Fibroblast of skin of scalp (primary cell): ENCODE data around the gene EIF4E. TPM values are rescaled to one million over a fixed set of nuclear protein-coding genes. Genes with fewer than 3 reads are reported as not detected.
"Not testable (repeated sequence)": the region's sequence is repeated elsewhere in the genome, so short reads cannot be mapped to it uniquely, and the experiment has no call there.

Source experiments
- DNase-seq: peaks from one replicate; pipeline ENCODE4 v3.0.0-alpha.2; 2013
- polyA plus RNA-seq, 2 experiments: library from polyadenylated mRNA; unstranded; fragments of 120-200 nt; gene quantifications; one replicate each; pipeline ENCODE4 v1.2.1, GENCODE V29; 2013; ENCODE audit not compliant: insufficient read length in 2 of 2

Gene EIF4E, protein sequence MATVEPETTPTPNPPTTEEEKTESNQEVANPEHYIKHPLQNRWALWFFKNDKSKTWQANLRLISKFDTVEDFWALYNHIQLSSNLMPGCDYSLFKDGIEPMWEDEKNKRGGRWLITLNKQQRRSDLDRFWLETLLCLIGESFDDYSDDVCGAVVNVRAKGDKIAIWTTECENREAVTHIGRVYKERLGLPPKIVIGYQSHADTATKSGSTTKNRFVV
- 86.2 TPM for polyA plus RNA-seq (2013, experiment 1 of 2; ENCODE audit: insufficient read length)
- polyA plus RNA-seq (2013, experiment 2 of 2; ENCODE audit: insufficient read length) = 87.7 TPM

GRCh38 chr4:98928505-98929340 is at the start of gene EIF4E:
TSS of gene EIF4E (minus strand) at chr4:98929133. CDS start at chr4:98929112, 21 bp downstream.
- peak; percentile 99 for DNase-seq

- no peak for DNase-seq
Observed at GRCh38 chr4:98977557-98977956, 48.6 kb upstream of the EIF4E start.

DNA sequence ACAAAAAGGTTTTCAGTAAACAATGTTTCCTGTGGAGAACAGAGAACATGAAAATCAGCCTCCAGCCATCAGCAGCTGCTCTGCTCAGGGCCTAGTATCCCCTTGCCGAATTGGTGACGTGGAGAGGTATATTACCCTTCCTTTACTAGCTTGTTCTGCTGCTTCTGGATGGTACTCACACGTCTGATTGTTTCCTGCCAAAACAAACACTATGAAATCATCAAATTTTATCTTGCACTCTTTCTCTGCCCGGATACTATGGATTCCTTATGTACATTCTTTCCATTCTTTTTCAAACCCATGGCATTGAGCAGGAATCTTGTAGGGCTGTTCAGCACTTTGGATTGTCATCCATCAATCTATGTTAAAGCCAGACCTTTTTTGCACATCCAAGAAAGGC is 47.8 kb upstream of the EIF4E start:
- peak; percentile 81 for DNase-seq

- DNase-seq = no peak
Observed at GRCh38 chr4:98969878-98970785, 41.2 kb upstream of the EIF4E start.

DNA sequence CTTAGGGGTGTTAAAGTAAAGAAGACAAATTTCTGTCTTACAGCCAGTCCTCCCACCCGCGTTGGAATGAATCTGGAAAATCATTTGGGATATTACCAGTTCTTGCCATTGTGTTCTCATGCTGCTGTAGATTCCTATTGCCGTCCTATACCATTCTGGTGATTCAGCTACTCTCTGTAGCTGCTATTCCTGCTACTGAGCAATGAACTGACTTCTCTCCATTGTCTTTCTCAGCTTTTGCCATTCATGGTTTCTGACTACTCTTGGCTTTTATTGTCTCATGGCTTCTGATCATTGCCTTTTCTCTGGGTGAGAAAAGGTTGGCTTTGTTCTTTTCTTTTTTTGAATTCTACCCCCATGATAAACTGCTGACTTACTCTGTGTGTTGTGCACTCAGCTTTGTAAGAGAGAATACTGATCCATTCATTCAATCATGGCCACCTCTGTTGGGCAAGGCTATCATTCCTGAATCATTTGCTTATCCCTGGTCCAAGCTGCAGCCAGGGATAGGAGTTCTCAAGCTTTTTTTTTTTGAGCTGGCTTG is 38.9 kb upstream of the EIF4E start:
- DNase-seq = no peak

DNA sequence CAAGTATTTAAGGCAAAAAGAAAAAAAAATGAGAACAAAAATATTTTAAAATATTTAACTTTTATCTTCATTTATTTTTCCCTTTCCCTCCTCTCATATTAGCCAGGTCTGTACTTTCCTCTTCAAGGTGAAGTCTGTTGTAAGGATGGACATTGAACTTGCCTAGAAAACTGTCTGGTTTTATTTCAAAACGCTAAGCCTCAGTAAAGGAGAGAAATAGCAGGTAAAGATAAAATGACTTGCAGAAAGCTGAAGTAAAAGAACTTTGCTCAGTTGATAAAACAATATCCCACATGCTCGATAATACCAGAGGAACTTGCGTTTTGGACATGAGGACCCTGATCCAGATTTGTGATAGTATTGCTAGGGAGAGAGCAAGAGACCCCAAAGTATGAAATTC is 38.0 kb upstream of the EIF4E start:
- no peak for DNase-seq

DNA sequence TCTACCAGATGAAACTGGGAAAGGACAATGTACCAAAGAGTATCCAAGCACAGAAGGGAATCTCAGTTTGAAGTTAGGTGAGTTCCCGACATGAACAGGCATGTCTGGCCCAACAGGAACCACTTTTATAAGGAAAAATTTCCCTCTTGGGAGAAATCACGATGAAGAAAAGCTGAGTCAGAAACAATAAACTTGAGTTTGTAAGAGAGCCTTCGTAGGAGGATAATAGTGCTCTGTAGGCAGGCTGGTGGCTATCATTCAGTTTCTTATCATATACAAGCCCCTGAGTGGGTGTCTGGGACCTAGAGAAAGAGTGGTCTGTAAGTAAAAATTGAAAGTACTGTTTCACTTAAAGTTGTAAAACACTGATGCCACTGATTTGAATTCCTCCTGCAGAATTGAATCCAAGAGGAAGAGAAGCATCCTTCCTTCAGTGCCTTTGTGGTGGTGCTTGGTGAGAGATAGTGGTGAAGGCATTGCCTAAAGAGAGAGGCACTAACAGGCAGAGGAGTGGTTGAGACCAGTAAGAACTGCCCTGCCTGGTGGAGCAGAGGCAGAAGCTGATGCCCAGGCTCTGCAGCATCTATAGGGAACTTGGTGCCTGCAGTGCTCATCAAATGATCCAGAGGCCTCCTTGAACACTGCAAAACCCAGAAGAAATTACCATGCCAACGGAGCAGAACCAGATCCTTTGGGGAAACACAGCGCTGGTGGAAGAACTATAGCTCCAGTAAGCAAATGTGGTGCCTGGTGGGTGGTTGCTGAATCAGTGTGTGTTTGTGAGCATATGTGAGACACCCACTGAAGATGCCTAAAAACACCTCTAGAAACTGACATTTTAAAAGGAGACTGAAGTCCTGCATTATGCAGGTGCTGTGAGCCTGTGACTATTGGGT is 34.9 kb upstream of the EIF4E start:
- DNase-seq = no peak

DNA sequence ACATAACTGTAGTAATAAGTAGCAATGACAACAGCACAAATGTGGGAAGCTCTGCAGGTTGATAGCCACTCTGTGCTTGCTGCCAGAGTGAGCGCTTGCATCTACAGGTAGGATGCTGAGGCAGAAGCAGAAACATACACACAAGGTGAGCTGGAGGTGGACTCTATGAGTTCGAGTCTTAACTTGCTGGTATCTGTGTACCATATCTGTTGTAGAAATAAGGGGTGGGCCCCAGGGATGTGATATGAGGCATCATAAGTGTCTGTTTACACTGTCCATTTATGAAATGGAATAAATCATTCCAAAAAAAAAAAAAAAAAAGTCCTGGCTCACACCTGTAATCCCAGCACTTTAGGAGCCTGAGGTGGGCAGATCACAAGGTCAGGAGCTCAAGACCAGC is 32.8 kb upstream of the EIF4E start:
- DNase-seq = no peak

- no peak for DNase-seq
Observed at GRCh38 chr4:98959411-98959810, 30.5 kb upstream of the EIF4E start.

DNA sequence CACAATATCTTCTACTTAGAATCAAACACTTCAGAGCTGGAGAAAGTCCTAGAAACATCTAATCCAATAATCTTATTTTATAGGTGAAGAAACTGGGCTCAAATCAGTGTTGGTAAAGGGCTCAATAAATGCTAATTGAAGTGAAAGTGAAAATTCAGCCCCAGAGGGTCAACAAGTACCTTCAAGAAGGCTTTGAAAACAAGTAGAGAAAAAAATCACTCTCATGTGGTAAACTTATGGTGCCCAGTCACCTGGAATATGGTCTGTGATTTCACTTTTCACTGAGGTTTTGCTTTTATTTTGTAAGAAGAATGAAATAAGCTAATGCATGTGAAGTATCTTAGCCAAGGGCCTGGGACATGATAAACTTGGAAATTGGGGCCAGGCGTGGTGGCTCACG is 29.1 kb upstream of the EIF4E start:
- DNase-seq = no peak

GRCh38 chr4:98955229-98955628 is 26.3 kb upstream of the EIF4E start:
- no peak for DNase-seq

GRCh38 chr4:98951710-98952109 is 22.8 kb upstream of the EIF4E start:
- DNase-seq = no peak

DNA sequence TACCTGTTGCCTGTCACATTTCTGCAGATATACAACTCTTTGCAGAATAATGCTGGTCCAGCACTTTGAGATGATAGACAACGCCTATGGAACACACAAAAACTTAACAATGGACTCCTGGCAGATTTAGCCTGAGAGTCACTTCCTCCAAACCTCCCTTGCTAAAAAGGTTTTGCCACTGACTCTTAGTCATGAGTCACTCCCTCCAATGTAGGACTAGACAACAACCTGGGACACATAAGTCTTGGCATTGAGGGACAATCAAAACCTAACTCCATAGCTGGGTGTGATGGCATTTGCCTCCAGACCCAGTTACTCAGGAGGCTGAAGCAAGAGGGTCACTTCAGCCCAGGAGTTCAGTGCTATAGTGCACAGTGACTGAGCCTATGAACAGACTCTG is 22.0 kb upstream of the EIF4E start:
- DNase-seq = no peak

GRCh38 chr4:98946359-98946758 is 17.4 kb upstream of the EIF4E start:
- no peak for DNase-seq

DNA sequence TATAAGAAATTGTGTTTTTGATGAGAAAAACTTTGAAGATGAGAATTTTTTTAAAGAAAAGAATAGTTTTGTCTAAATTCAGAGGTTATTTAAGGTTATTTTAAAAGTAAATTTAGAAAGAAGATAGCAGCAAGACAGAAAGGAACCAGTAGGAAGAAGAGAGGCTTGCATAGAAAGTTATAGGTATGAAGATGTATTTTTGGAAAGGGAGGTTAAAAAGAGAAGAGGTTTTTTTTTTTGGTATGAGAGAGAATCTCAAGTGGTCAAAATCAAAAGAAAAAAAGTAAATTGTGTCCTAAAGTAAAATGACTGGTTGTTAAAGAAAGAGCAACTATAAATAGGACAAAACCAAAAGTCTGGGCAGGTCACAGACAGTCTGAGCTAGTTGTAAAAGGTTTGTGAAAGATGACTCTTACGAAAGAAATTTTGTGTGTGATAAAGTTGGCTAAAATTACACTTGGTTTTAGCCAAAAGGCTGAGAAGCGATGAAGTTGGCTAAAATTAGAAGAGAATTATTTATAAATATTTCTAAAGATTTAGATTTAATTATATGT is 16.4 kb upstream of the EIF4E start:
- no peak for DNase-seq

- DNase-seq = peak; percentile 75
Observed at GRCh38 chr4:98939892-98940298, 11.0 kb upstream of the EIF4E start.

DNA sequence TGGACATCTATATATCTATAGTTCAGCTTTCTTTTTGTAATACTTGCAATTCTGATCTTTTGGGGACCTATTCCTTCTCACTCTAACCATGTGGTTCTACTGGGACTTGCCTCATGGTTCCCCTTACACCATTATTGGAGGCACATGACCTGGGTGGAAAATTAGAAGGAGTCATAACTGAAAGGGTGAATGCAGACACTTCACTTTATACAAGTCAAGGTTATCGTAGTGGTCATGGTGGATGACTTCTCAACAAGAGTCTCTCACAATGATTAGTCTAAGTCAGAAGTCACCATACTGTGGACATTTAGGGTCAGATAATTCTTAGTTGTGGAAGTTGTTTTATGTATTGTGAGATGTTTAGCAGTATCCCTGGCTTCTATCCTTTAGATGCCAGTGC is 10.5 kb upstream of the EIF4E start:
- no peak for DNase-seq

- peak; percentile 51 for DNase-seq
Observed at GRCh38 chr4:98937986-98938720, 9.2 kb upstream of the EIF4E start.

DNA sequence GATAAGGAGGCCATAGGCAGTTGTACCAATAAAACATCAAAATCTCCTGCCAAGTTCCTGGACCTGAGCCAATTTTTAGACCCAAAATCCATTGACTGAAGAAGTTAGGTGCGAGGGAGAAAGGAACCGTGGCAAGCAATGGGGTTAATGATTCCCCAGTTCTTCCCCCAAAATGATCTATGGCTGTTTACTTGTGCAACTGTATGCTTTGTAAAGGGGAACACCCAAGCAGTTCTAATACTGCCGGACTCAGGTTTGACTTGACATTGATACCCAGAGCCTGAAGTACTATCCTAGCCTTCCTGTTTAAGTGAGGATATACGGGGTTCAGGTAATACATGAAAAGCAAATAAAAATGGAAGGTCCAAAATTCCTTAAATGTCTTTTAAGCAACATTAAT is 6.7 kb upstream of the EIF4E start:
- no peak for DNase-seq

DNA sequence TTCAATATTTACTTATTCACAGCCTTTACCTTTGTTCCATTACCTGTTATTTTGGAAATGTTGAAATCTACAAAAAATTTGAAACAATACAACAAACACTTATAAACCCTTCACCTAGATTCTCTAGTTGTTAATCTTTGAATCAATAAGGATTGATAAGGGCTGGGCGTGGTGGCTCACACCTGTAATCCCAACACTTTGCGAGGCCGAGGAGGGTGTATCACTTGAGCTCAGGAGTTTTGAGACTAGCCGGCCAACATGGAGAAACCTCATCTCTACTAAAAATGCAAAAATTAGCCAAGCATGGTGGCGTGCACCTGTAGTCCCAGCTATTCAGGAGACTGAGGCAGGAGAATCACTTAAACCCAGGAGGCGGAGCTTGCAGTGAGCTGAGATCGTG is 5.9 kb upstream of the EIF4E start:
- not testable (repeated sequence) for DNase-seq

DNA sequence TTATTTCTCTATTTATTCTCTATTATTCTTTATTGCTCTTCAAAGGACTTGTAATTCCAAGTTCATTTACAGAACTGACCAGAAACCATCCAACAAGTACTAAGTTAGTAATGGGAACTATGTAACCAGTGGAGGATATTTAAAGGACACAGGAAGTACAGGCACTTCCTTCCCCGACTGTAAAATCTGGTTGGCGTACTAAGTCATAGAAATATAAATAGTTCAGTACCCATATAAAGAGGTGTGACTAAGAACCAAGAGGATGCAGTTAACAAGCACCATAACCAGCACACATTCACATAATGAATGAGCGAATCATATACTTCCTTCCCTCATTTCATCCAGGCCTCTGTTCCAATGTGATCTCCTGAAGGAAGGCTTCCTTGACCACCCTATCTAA is 3.6 kb upstream of the EIF4E start:
- peak; percentile 52 for DNase-seq
